Mesothelial cell of epicardium (in vitro differentiated cells): ENCODE measurements around the gene OR2A5. TPM values are rescaled to one million over a fixed set of nuclear protein-coding genes. Genes with fewer than 3 reads are reported as not detected.

Experiments
- DNase-seq, 2 experiments: peaks; one replicate each; pipeline ENCODE4 v3.0.0; 2021; ENCODE audit warnings: low spot score in 2 of 2; ENCODE audit not compliant: unreplicated experiment in 2 of 2
- H3K27ac Mint-ChIP-seq: 2 replicates; pipeline ENCODE4 v1.8.0; 2021; ENCODE audit warnings: mixed read lengths
- H3K27me3 Mint-ChIP-seq: 2 replicates; pipeline ENCODE4 v1.8.0; 2021; ENCODE audit warnings: low read depth, mixed read lengths
- H3K36me3 Mint-ChIP-seq: 2 replicates; pipeline ENCODE4 v1.8.0; 2021; ENCODE audit warnings: mixed read lengths
- H3K4me1 Mint-ChIP-seq: 2 replicates; pipeline ENCODE4 v1.8.0; 2021; ENCODE audit warnings: mixed read lengths
- H3K4me3 Mint-ChIP-seq: 2 replicates; pipeline ENCODE4 v1.8.0; 2021; ENCODE audit warnings: mild to moderate bottlenecking, moderate library complexity, mixed read lengths
- H3K9me3 Mint-ChIP-seq: 2 replicates; pipeline ENCODE4 v1.8.0; 2021; ENCODE audit warnings: mixed read lengths
- total RNA-seq: library from RNA; stranded (reverse); gene quantifications from 3 replicates; pipeline ENCODE4 v1.2.1, GENCODE V29; 2021
- TF ChIP-seq, protein P1 (sequence below): fragments of 200-600 bp; sonication (generic); IDR thresholded peaks from one replicate; pipeline ENCODE4 v1.5.0; 2021; ENCODE audit warnings: antibody characterized with exemption; ENCODE audit not compliant: unreplicated experiment

Gene OR2A5
- total RNA-seq, 1 donor from 2014 or later: not detected

DNA sequence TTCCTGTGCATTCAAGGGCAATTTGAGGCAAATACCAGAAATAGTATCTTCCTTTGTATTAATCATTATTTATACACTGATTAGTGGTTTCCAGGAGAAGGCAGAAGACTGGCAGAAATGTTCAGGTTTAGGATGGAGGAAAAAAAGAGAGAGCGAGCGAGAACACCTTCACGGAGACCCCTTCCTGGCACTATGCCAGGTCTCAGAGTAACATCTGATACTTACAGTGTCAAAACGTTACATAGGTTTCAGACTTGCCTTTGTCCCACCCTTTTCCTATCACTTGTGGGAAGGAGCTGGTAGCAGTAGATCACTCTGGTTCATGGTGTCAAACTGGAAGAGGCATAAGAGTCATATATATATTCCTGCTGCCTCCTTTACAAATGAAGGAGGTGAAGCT lies 38.0 kb downstream of the OR2A5 start:
- Mint-ChIP-seq H3K9me3 (peaks cover 6% of the 10 kb centered on the region), H3K36me3 (no peaks in the 10 kb centered on the region), H3K4me3 (no peak overlapping the region), H3K27ac (no peak overlapping the region), H3K4me1 (no peaks in the 10 kb centered on the region), H3K27me3 (peaks cover 5% of the 10 kb centered on the region)
- DNase-seq: no peak
- TF ChIP-seq, protein P1, sequence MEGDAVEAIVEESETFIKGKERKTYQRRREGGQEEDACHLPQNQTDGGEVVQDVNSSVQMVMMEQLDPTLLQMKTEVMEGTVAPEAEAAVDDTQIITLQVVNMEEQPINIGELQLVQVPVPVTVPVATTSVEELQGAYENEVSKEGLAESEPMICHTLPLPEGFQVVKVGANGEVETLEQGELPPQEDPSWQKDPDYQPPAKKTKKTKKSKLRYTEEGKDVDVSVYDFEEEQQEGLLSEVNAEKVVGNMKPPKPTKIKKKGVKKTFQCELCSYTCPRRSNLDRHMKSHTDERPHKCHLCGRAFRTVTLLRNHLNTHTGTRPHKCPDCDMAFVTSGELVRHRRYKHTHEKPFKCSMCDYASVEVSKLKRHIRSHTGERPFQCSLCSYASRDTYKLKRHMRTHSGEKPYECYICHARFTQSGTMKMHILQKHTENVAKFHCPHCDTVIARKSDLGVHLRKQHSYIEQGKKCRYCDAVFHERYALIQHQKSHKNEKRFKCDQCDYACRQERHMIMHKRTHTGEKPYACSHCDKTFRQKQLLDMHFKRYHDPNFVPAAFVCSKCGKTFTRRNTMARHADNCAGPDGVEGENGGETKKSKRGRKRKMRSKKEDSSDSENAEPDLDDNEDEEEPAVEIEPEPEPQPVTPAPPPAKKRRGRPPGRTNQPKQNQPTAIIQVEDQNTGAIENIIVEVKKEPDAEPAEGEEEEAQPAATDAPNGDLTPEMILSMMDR: no peak

GRCh38 chr7:144087230-144087629 lies 38.5 kb downstream of the OR2A5 start:
- no peak for DNase-seq
- H3K36me3 Mint-ChIP-seq: no peaks in the 10 kb centered on the region
- no peak overlapping the region for H3K27ac Mint-ChIP-seq
- peaks cover 5% of the 10 kb centered on the region for H3K27me3 Mint-ChIP-seq
- H3K4me1 Mint-ChIP-seq: no peaks in the 10 kb centered on the region
- H3K4me3 Mint-ChIP-seq: no peak overlapping the region
- TF ChIP-seq, protein P1: no peak
- peaks cover 11% of the 10 kb centered on the region for H3K9me3 Mint-ChIP-seq

DNA sequence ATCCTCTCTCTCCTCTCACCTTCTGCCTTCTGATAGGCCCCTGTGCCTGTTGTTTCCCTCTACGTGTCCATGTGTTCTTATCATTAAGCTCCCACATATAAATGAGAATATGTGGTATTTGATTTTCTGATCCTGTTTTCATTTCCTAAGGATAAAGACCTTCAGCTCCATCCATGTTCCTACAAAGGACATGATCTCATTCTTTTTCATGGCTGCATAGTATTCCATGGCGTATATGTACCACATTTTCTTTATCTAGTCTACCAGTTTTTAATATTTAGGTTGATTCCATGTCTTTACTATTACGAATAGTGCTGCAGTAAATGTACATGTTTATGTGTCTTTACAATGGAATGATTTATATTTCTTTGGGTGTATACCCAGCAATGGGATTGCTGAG lies 41.9 kb downstream of the OR2A5 start:
- no peaks in the 10 kb centered on the region for H3K36me3 Mint-ChIP-seq
- H3K9me3 Mint-ChIP-seq: peaks cover 16% of the 10 kb centered on the region
- TF ChIP-seq, protein P1: no peak
- no peak for DNase-seq
- H3K27me3 Mint-ChIP-seq: peaks cover 5% of the 10 kb centered on the region
- no peak overlapping the region for H3K27ac Mint-ChIP-seq
- H3K4me3 Mint-ChIP-seq: no peak overlapping the region
- H3K4me1 Mint-ChIP-seq: no peaks in the 10 kb centered on the region

DNA sequence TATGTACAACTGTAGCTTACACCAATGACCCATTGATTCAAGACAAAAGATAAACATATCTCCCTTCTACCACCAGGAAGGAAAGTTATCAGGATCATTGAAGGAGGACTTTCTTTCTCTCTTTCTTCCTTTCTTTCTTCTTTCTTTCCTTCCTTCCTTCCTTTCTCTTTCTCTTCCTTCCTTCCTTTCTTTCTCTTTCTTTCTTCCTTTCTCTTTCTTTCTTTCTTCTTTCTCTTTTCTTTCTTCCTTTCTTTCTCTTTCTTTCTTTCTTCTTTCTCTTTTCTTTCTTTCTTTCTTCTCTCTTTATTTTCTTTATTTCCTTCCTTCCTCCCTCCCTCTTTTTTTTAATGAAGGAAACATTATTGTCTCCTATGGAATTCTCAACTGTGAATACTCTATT lies 50.0 kb downstream of the OR2A5 start:
- TF ChIP-seq, protein P1: no peak
- H3K4me1 Mint-ChIP-seq: peaks cover 13% of the 10 kb centered on the region
- peaks cover 4% of the 10 kb centered on the region for H3K9me3 Mint-ChIP-seq
- H3K4me3 Mint-ChIP-seq: no peak overlapping the region
- no peaks in the 10 kb centered on the region for H3K36me3 Mint-ChIP-seq
- peaks cover 2% of the 10 kb centered on the region for H3K27me3 Mint-ChIP-seq
- no peak overlapping the region for H3K27ac Mint-ChIP-seq
- no peak for DNase-seq

- DNase-seq: no peak
- Mint-ChIP-seq H3K27me3 (peaks cover 5% of the 10 kb centered on the region), H3K27ac (no peak overlapping the region), H3K4me1 (peaks cover 13% of the 10 kb centered on the region), H3K36me3 (no peaks in the 10 kb centered on the region), H3K9me3 (peaks cover 4% of the 10 kb centered on the region), H3K4me3 (no peak overlapping the region)
- TF ChIP-seq, protein P1: no peak
Observed at GRCh38 chr7:144100607-144101006, 51.9 kb downstream of the OR2A5 start.

DNA sequence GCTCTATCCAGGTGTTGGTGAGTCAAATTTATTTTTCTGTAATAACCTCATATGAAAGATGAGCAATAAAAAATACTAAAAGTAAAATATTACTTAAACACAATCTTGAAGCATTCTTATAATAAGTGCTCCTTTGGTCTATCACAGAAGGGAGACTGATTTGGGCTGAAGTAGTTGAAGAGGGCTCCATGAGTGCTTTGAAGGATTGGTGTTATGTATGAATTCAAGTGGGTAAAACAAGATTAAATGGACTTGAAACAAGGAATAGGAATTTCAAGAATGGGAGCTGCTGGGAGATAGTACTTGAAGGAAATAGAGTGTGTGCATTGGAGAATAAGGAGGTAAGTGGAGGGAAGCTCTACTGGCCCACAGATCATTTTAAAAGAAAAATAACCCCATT lies 53.3 kb downstream of the OR2A5 start:
- TF ChIP-seq, protein P1: no peak
- Mint-ChIP-seq H3K36me3 (no peaks in the 10 kb centered on the region), H3K27ac (no peak overlapping the region), H3K27me3 (peaks cover 10% of the 10 kb centered on the region), H3K4me3 (no peak overlapping the region), H3K4me1 (peaks cover 13% of the 10 kb centered on the region), H3K9me3 (peaks cover 4% of the 10 kb centered on the region)
- DNase-seq: no peak
